Heart left ventricle (tissue), 16 donors: ENCODE results near the gene GGN. TPM values are rescaled to one million over a fixed set of nuclear protein-coding genes. Genes with fewer than 3 reads are reported as not detected.

Experiments
- ATAC-seq, 4 donors: fragments of 200-7000 bp; cut with Tn5 transposase; one replicate each; pipeline ENCODE4 v1.9.1; 2020 to 2022; ENCODE audit warnings: moderate library complexity in 4 of 4, mild to moderate bottlenecking in 3 of 4, moderate number of reproducible peaks in 1 of 4
- DNase-seq, 5 donors: peaks; one replicate each; pipeline ENCODE4 v3.0.0-alpha.2; 2020
- H3K27ac ChIP-seq, 12 donors: fragments of 200-600 bp; sonication (generic) in 4 of 12; one replicate each; pipeline versions ENCODE4 v1.5.0 to v1.8.0; 2016 to 2022; ENCODE audit warnings: mild to moderate bottlenecking in 2 of 12
- H3K27me3 ChIP-seq, 9 donors: fragments of 200-600 bp; sonication (generic) in 2 of 9; one replicate each; pipeline versions ENCODE4 v1.5.1 to v1.8.0; 2016 to 2022; ENCODE audit warnings: mild to moderate bottlenecking in 3 of 9
- H3K36me3 ChIP-seq, 9 donors: fragments of 200-600 bp; sonication (generic) in 2 of 9; one replicate each; pipeline versions ENCODE4 v1.5.0 to v1.8.0; 2018 to 2022; ENCODE audit warnings: mild to moderate bottlenecking in 2 of 9
- H3K4me1 ChIP-seq, 12 donors: fragments of 200-600 bp; sonication (generic) in 4 of 12; one replicate each; pipeline versions ENCODE4 v1.5.0 to v1.8.0; 2016 to 2022; ENCODE audit warnings: mild to moderate bottlenecking in 3 of 12
- H3K4me3 ChIP-seq, 12 donors: fragments of 200-600 bp; sonication (generic) in 4 of 12; one replicate each; pipeline versions ENCODE4 v1.5.0 to v1.8.0; 2017 to 2022; ENCODE audit warnings: mild to moderate bottlenecking in 9 of 12, moderate library complexity in 4 of 12
- H3K9me3 ChIP-seq, 12 donors: fragments of 200-600 bp; sonication (generic) in 4 of 12; one replicate each; pipeline versions ENCODE4 v1.5.0 to v1.8.0; 2016 to 2022; ENCODE audit warnings: mild to moderate bottlenecking in 1 of 12
- POLR2A ChIP-seq, 2 donors: fragments of 450-650 bp; IDR thresholded peaks; one replicate each; pipeline ENCODE4 v1.6.1; 2017; ENCODE audit warnings: antibody characterized with exemption in 2 of 2, mild to moderate bottlenecking in 2 of 2, moderate library complexity in 2 of 2
- WGBS, 4 donors: extraction: QIAGEN DNeasy Blood & Tissue Kit in 2 of 4; methylation state at CpG; one replicate each; pipeline versions ENCODE4 v1.1.5 to v1.1.7; 2013 to 2018; 5-methylcytosine and 5-hydroxymethylcytosine counted together
- intact Hi-C, 10 donors: fragments of 100-400 bp; cut with DNase I; formaldehyde crosslinking; loops; one replicate each; pipeline versions ENCODE4 v1.11.1 to v1.14.2; 2022
- polyA plus RNA-seq, 2 donors: library from polyadenylated mRNA; stranded (reverse); fragments of 200-250 nt; gene quantifications; one replicate each; pipeline ENCODE4 v1.2.3, GENCODE V29; 2013
- total RNA-seq, 9 donors: library from RNA; depleted of rRNA in 2 of 9; stranded (reverse); fragments of >200 nt in 2 of 9; fragmentation: NEBNext Ultra II Directional in 3 of 9; extraction: Animal tissue kit (Norgen Biotek cat#: 25700) in 3 of 9; gene quantifications; one replicate each; pipeline versions ENCODE4 v1.1.0 to v1.2.4, GENCODE V29; 2016 to 2023
- TF ChIP-seq, protein P1 (sequence below), 12 donors: fragments of 200-600 bp; sonication (generic) in 4 of 12; IDR thresholded peaks; one replicate each; pipeline versions ENCODE4 v1.5.0 to v1.8.0; 2018 to 2022; ENCODE audit warnings: antibody characterized with exemption in 12 of 12, mild to moderate bottlenecking in 5 of 12
- donor health status: ischemic (EF 13 %, LVEDD 7.1; RV severe dilation, severe dysfunction).
- donor health status: healthy with polysubstance abuse.
- donor health status: DM: no; HTN: yes; CAD: no.
- donor health status: DM: no; HTN: no; CAD: no.
- donor health status: ischemic (EF 25% LVEDD 6.9; RV normal size, moderate dysfunction).
- donor health status: ischemic (EF 25% LVEDD 5.7; RV mildly dilated, moderate dysfunction).
- donor health status: healthy.
- donor health status: DM: yes; HTN: yes; CAD: no.
- donor health status: ischemic (EF 35%, LVEDD 5.7; RV mildly dilated, moderate dysfunction).
- donor health status: nonischemic (EF 11% LVEDD 7.7; RV severe dilation, severe dysfunction).
- donor health status: DM: yes; HTN: yes; CAD: no.
- donor health status: PGD.
- donor health status: ischemic (EF 29% LVEDD 5.4; RV normal size, mild dysfunction).
- donor health status: nonischemic (EF 23%, LVEDD 6.1; RV moderate dilation, normal function).

The GGN gene
- total and polyA plus RNA-seq, 11 donors = 0.15 to 0.67 (median 0.31) TPM; not detected in 4

DNA sequence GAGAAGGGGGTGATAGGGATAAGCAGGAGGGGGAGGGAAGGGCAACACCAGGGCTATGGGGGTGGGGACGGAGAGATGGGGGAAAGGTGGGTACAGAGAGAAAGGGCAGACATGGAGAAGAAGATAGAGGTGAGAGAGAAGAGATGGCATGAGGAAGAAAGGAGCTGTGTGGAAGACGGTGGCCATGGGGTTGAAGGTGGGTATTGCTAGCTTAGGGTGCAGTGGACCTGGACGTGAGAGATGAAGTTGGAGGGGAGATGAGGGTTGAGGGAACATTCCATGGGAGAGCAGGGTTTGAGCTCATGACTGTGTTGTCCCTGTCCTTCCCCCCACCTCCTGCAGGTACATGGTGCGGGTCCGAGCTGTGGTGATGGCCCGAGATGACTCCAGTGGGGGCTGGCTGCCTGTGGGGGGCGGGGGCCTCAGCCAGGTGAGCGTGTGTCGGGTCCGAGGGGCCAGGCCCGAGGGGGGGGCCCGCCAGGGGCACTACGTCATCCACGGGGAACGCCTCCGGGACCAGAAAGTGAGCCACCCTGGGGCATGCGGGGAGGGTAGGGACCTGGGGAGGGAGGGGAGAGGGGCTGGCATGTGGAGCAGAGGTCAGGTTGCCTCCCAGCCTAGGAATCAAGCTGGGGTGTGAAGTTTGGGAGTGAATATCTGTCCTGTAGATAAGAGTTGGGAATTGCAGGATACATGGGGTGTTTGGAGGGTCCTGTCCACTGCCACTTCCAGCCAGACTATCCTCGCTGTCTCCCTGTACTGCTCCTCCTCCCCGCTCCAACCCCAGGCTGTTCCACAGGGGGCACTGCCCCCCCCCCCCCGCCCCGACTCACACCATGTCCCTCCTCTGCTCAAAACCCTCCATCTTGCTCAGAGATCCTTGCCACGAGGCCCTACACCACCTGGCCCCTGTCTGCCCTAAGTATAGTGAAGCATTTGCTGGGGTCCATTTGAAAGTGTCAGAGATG, 2.4 kb upstream of the GGN start:
- TF ChIP-seq POLR2A (IDR thresholded peaks at IDR 0.05) = no peak
- TF ChIP-seq, protein P1, sequence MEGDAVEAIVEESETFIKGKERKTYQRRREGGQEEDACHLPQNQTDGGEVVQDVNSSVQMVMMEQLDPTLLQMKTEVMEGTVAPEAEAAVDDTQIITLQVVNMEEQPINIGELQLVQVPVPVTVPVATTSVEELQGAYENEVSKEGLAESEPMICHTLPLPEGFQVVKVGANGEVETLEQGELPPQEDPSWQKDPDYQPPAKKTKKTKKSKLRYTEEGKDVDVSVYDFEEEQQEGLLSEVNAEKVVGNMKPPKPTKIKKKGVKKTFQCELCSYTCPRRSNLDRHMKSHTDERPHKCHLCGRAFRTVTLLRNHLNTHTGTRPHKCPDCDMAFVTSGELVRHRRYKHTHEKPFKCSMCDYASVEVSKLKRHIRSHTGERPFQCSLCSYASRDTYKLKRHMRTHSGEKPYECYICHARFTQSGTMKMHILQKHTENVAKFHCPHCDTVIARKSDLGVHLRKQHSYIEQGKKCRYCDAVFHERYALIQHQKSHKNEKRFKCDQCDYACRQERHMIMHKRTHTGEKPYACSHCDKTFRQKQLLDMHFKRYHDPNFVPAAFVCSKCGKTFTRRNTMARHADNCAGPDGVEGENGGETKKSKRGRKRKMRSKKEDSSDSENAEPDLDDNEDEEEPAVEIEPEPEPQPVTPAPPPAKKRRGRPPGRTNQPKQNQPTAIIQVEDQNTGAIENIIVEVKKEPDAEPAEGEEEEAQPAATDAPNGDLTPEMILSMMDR (IDR thresholded peaks at IDR 0.05) = no peak
- DNase-seq = no peak
- peak overlapping the region in 2 of 12 donors; percentile 27 to 63 for H3K27ac ChIP-seq
- no peak for ATAC-seq
- H3K27me3 ChIP-seq = peaks cover under 1 to 50% (median 13%) of the 10 kb centered on the region in 9 donors
- intact Hi-C loops = loop anchor here in 3 of 10 donors (10.0 kb wide), 3 partner anchors 225 to 545 kb away; partner anchors contain the start of genes EIF3K (in 1 of the 3), MAP4K1 (in 1 of the 3), MRPS12 (in 1 of the 3) and SARS2 (in 1 of the 3)
- peaks cover 0 to 49% (median 25%) of the 10 kb centered on the region in 12 donors for H3K4me1 ChIP-seq
- H3K36me3 ChIP-seq = peaks cover 0 to 11% (median 2%) of the 10 kb centered on the region in 9 donors
- H3K4me3 ChIP-seq = peak overlapping the region in 1 of 12 donors; percentile 66
- 29 to 43% (median 36%) methylated on average over 11 to 22 of the region's 22 CpGs for WGBS, 4 donors
- no peaks in the 10 kb centered on the region for H3K9me3 ChIP-seq

DNA sequence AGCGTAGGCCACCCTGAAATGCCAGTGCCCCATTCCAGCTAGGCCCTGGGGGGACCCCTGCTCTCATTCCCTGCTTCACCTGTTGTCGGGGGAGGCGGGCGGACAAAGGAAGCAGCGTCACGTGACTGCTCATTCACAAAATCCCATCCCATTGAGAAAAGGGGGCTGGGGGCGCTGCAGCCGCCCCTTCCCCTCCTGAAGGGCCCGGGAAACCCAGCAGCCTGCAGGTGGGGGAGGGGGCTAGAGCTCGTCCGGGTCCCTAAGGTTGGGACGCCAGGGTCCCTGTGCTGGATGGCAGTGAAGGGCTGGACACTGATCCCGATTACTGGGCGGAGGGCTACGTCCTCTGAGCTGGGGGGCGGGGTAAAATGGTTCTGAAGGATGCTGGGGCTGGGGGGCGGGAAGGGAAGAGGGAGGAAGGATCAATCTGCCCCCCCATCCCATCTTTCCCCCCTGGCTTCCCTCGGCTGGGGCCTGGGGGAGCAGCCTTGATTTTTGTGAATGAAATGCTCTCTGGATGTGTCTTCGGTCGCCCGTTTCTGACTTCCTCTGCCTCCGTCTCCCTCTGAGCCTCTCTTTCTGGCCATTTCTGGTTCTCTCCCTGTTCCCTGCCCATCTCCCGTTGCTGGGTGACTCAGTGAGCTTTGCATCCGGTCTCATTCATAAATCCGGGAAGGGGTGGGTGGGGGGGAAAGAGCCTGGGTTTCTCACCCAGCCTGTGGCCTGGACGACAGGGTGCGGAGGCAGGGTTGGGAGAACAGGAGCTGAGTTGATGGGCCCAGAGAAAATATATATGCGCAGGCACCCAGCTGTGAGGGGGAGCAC, 1.5 kb upstream of the GGN start:
- 3 to 7% (median 5%) methylated on average over 21 to 28 of the region's 28 CpGs for WGBS, 4 donors
- peak overlapping the region in 6 of 12 donors; percentile 26 to 80 (median 52) for H3K27ac ChIP-seq
- H3K9me3 ChIP-seq = no peaks in the 10 kb centered on the region
- TF ChIP-seq, protein P1 (IDR thresholded peaks at IDR 0.05) = no peak
- no peak for TF ChIP-seq POLR2A (IDR thresholded peaks at IDR 0.05)
- ATAC-seq (peak in 2 of 4 donors; percentile 10 to 16), DNase-seq (peak in 1 of 5 donors; percentile 53)
- H3K4me3 ChIP-seq = peak overlapping the region in 11 of 12 donors; percentile 33 to 69 (median 56)
- intact Hi-C loops = no loop called here
- peaks cover 0 to 42% (median 25%) of the 10 kb centered on the region in 12 donors for H3K4me1 ChIP-seq
- H3K27me3 ChIP-seq = peaks cover 0 to 43% (median 5%) of the 10 kb centered on the region in 9 donors
- peaks cover 0 to 19% (median 9%) of the 10 kb centered on the region in 9 donors for H3K36me3 ChIP-seq

DNA sequence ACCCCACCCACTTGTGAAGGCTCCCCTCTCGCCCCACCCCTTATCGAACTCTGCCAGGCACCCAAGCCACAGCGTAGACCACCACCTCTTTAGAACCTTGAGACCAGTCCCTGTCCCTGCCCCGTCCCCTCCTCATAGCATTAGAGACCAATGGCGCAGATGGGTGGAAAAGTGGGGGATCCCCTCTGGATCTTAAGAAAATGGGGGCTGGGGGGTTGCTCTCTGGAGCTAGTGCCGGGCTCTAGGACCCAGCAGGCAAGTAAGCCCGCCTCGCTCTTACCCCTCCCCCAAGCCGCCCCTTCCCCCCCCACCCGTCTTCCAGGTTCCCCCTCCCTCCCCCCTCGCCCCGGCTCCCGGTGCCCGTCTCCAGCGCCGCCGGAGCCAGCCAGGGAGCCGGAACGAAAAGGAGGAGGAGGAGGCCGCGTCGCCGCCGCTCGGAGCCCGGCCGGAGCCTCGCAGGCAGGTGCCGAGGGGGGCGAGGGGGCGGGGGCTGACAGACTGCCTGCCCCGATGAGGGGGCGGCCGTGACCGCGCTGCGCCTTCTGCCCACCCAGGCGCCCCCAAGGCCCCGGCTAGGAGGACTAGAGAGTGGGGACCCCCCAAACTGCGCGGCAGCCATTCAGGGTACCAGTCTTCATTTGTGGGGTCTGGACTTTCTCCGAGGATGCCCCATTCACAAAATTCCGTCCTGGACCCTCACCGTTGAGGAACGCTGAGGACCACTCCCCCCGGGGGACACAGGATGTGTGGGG, 691 bp upstream of the GGN start, which contains the start of gene SPRED3:
TSS of gene SPRED3 (plus strand) at position 349 of the 752 bp plus-strand sequence. CDS start 1,606 bp downstream, outside the sequence.
- Histone ChIP-seq H3K4me1 (peaks cover 0 to 42% (median 25%) of the 10 kb centered on the region in 12 donors), H3K27me3 (peaks cover 0 to 38% (median 0%) of the 10 kb centered on the region in 9 donors), H3K4me3 (peak within 1 kb of the TSS; percentile 16 to 69 (median 53)), H3K9me3 (no peaks in the 10 kb centered on the region), H3K36me3 (peaks cover 0 to 26% (median 17%) of the 10 kb centered on the region in 9 donors), H3K27ac (peak within 1 kb of the TSS in 7 of 12 donors; percentile 30 to 80 (median 48))
- TF ChIP-seq, protein P1 (IDR thresholded peaks at IDR 0.05) = no peak
- no peak for TF ChIP-seq POLR2A (IDR thresholded peaks at IDR 0.05)
- intact Hi-C loops = no loop called here
- DNase-seq (peak in 1 of 5 donors; percentile 63), ATAC-seq (peak in 3 of 4 donors; percentile 2 to 10 (median 10))
- 1% methylated on average over 13 to 45 of the region's 46 CpGs for WGBS, 4 donors
